Ascending aorta (tissue), 2 donors: ENCODE data around the gene IRX4. TPM values are rescaled to one million over a fixed set of nuclear protein-coding genes. Genes with fewer than 3 reads are reported as not detected.

ENCODE experiments used
- DNase-seq, 2 donors: peaks; one replicate each; pipeline ENCODE4 v3.0.0-alpha.2; 2019; ENCODE audit warnings: low spot score in 2 of 2
- H3K27ac ChIP-seq, 2 donors: fragments of 200-600 bp; sonication (generic); one replicate each; pipeline ENCODE4 v1.5.1; 2016 to 2017; ENCODE audit warnings: mild to moderate bottlenecking in 1 of 2
- H3K27me3 ChIP-seq: fragments of 200-600 bp; sonication (generic); one replicate; pipeline ENCODE4 v1.5.1; 2017
- H3K36me3 ChIP-seq, 2 donors: fragments of 200-600 bp; sonication (generic); one replicate each; pipeline ENCODE4 v1.5.1; 2016
- H3K4me1 ChIP-seq, 2 donors: fragments of 200-600 bp; sonication (generic); one replicate each; pipeline ENCODE4 v1.5.1; 2016 to 2017; ENCODE audit warnings: mild to moderate bottlenecking in 1 of 2
- H3K4me3 ChIP-seq, 2 donors: fragments of 200-600 bp; sonication (generic); one replicate each; pipeline ENCODE4 v1.5.1; 2016 to 2017; ENCODE audit warnings: mild to moderate bottlenecking in 1 of 2
- H3K9me3 ChIP-seq, 2 donors: fragments of 200-600 bp; sonication (generic); one replicate each; pipeline ENCODE4 v1.5.1; 2016
- CTCF ChIP-seq, 3 experiments: fragments of 200-600 bp in 2 of 3; fragments of 450-650 bp in 1 of 3; sonication (generic) in 2 of 3; IDR thresholded peaks; one replicate each; pipeline ENCODE4 v1.5.1; 2016 to 2019; ENCODE audit warnings: antibody characterized with exemption in 3 of 3, mild to moderate bottlenecking in 1 of 3, moderate library complexity in 1 of 3
- intact Hi-C: fragments of 100-400 bp; cut with DNase I; formaldehyde crosslinking; loops from one replicate; pipeline ENCODE4 v1.15.1; 2023
- total RNA-seq: library from RNA; depleted of rRNA; stranded (reverse); fragments of >200 nt; gene quantifications from one replicate; pipeline ENCODE4 v1.1.0, GENCODE V29; 2016

The IRX4 gene
- total RNA-seq, 1 donor from 2014 or later: not detected

GRCh38 chr5:1909346-1909985 lies 26.7 kb upstream of the IRX4 start:
- no peaks in the 10 kb centered on the region for H3K4me1 ChIP-seq
- no peak for TF ChIP-seq CTCF (IDR thresholded peaks at IDR 0.05)
- no peak for DNase-seq
- H3K9me3 ChIP-seq: peaks cover 0 to 7% of the 10 kb centered on the region in 2 donors
- H3K4me3 ChIP-seq: no peak overlapping the region
- intact Hi-C loops: no loop called here
- H3K27me3 ChIP-seq: no peaks in the 10 kb centered on the region
- no peak overlapping the region for H3K27ac ChIP-seq
- H3K36me3 ChIP-seq: no peaks in the 10 kb centered on the region

- DNase-seq: no peak
- Histone ChIP-seq H3K4me3 (no peak overlapping the region), H3K9me3 (peaks cover 0 to 7% of the 10 kb centered on the region in 2 donors), H3K27ac (no peak overlapping the region), H3K36me3 (no peaks in the 10 kb centered on the region), H3K4me1 (no peaks in the 10 kb centered on the region), H3K27me3 (no peaks in the 10 kb centered on the region)
- TF ChIP-seq CTCF (IDR thresholded peaks at IDR 0.05): no peak
- intact Hi-C loops: no loop called here
These were observed 26.2 kb upstream of the IRX4 start for GRCh38 chr5:1908931-1909330.

GRCh38 chr5:1907616-1908015 lies 24.9 kb upstream of the IRX4 start:
- intact Hi-C loops: no loop called here
- H3K27ac ChIP-seq: no peak overlapping the region
- peak in 1 of 2 donors; percentile 21 for DNase-seq
- H3K36me3 ChIP-seq: no peaks in the 10 kb centered on the region
- no peaks in the 10 kb centered on the region for H3K27me3 ChIP-seq
- H3K4me1 ChIP-seq: no peaks in the 10 kb centered on the region
- H3K4me3 ChIP-seq: no peak overlapping the region
- no peak for TF ChIP-seq CTCF (IDR thresholded peaks at IDR 0.05)
- peaks cover 0 to 10% of the 10 kb centered on the region in 2 donors for H3K9me3 ChIP-seq

GRCh38 chr5:1905108-1905507 lies 22.4 kb upstream of the IRX4 start:
- H3K9me3 ChIP-seq: peaks cover 0 to 13% of the 10 kb centered on the region in 2 donors
- H3K27me3 ChIP-seq: no peaks in the 10 kb centered on the region
- H3K4me1 ChIP-seq: no peaks in the 10 kb centered on the region
- no peak for TF ChIP-seq CTCF (IDR thresholded peaks at IDR 0.05)
- H3K36me3 ChIP-seq: no peaks in the 10 kb centered on the region
- intact Hi-C loops: no loop called here
- no peak for DNase-seq
- no peak overlapping the region for H3K4me3 ChIP-seq
- no peak overlapping the region for H3K27ac ChIP-seq

- Histone ChIP-seq H3K4me1 (no peaks in the 10 kb centered on the region), H3K27ac (no peak overlapping the region), H3K9me3 (peaks cover 0 to 13% of the 10 kb centered on the region in 2 donors), H3K27me3 (no peaks in the 10 kb centered on the region), H3K36me3 (no peaks in the 10 kb centered on the region), H3K4me3 (no peak overlapping the region)
- intact Hi-C loops: no loop called here
- no peak for TF ChIP-seq CTCF (IDR thresholded peaks at IDR 0.05)
- DNase-seq: no peak
These were observed 19.3 kb upstream of the IRX4 start for GRCh38 chr5:1901983-1902382.

GRCh38 chr5:1901061-1901460 lies 18.3 kb upstream of the IRX4 start:
- H3K27ac ChIP-seq: no peak overlapping the region
- intact Hi-C loops: no loop called here
- peaks cover 0 to 13% of the 10 kb centered on the region in 2 donors for H3K9me3 ChIP-seq
- H3K4me1 ChIP-seq: no peaks in the 10 kb centered on the region
- TF ChIP-seq CTCF (IDR thresholded peaks at IDR 0.05): no peak
- DNase-seq: no peak
- no peaks in the 10 kb centered on the region for H3K27me3 ChIP-seq
- H3K36me3 ChIP-seq: no peaks in the 10 kb centered on the region
- no peak overlapping the region for H3K4me3 ChIP-seq
